Progenitor cell of endocrine pancreas (in vitro differentiated cells): ENCODE results near the gene SPP2. TPM values are rescaled to one million over a fixed set of nuclear protein-coding genes. Genes with fewer than 3 reads are reported as not detected.

Experiments
- DNase-seq: peaks from one replicate; pipeline ENCODE4 v3.0.0; 2021; ENCODE audit warnings: low spot score; ENCODE audit not compliant: unreplicated experiment
- H3K27ac Mint-ChIP-seq: 2 replicates; pipeline ENCODE4 v1.8.0; 2021; ENCODE audit warnings: mild to moderate bottlenecking, moderate library complexity, mixed read lengths
- H3K27me3 Mint-ChIP-seq: 2 replicates; pipeline ENCODE4 v1.8.0; 2021; ENCODE audit warnings: mixed read lengths
- H3K36me3 Mint-ChIP-seq: 2 replicates; pipeline ENCODE4 v1.8.0; 2022; ENCODE audit warnings: mixed read lengths; ENCODE audit not compliant: insufficient read depth
- H3K4me1 Mint-ChIP-seq: 2 replicates; pipeline ENCODE4 v1.8.0; 2021; ENCODE audit warnings: low read depth, mixed read lengths
- H3K4me3 Mint-ChIP-seq: 2 replicates; pipeline ENCODE4 v1.8.0; 2021; ENCODE audit warnings: low read depth, mild to moderate bottlenecking, moderate library complexity, mixed read lengths
- H3K9me3 Mint-ChIP-seq: 2 replicates; pipeline ENCODE4 v1.8.0; 2021; ENCODE audit warnings: low read depth, mixed read lengths
- CTCF ChIP-seq: fragments of 200-600 bp; sonication (generic); IDR thresholded peaks from one replicate; pipeline ENCODE4 v1.5.0; 2021; ENCODE audit warnings: antibody characterized with exemption, mild to moderate bottlenecking; ENCODE audit not compliant: unreplicated experiment
- total RNA-seq: library from RNA; stranded (reverse); gene quantifications from 2 replicates; pipeline ENCODE4 v1.2.1, GENCODE V29; 2021

The SPP2 gene
- total RNA-seq, 1 donor from 2014 or later: not detected

DNA sequence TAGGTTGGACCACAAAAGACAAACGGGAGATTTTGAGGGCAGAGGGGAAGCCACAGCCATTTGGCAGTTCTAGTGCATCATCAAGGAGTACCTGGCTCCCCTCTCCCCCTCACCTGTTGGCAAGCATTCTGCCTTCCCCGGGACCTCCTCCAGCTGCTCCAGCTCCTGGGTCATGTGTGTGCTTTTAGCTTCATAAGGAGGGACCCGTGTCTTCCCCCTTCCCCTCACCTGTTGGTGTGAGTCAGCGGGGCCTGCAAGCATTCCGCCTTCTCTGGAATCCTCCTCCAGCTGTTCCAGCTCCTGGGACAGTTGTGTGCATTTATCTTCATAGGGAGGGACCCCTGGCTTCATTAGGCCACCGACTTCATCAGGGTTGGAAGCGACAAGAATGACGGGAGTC is 58.8 kb downstream of the SPP2 start:
- DNase-seq: no peak
- Mint-ChIP-seq H3K27ac (no peak overlapping the region), H3K9me3 (peaks cover 2% of the 10 kb centered on the region), H3K27me3 (peaks cover 26% of the 10 kb centered on the region), H3K36me3 (no peaks in the 10 kb centered on the region), H3K4me1 (no peaks in the 10 kb centered on the region), H3K4me3 (no peak overlapping the region)
- no peak for TF ChIP-seq CTCF

- peaks cover 2% of the 10 kb centered on the region for H3K9me3 Mint-ChIP-seq
- no peaks in the 10 kb centered on the region for H3K36me3 Mint-ChIP-seq
- no peak for DNase-seq
- H3K27ac Mint-ChIP-seq: no peak overlapping the region
- H3K4me1 Mint-ChIP-seq: no peaks in the 10 kb centered on the region
- peaks cover 19% of the 10 kb centered on the region for H3K27me3 Mint-ChIP-seq
- no peak overlapping the region for H3K4me3 Mint-ChIP-seq
- no peak for TF ChIP-seq CTCF
Measured at GRCh38 chr2:234110219-234110618, 59.7 kb downstream of the SPP2 start.

DNA sequence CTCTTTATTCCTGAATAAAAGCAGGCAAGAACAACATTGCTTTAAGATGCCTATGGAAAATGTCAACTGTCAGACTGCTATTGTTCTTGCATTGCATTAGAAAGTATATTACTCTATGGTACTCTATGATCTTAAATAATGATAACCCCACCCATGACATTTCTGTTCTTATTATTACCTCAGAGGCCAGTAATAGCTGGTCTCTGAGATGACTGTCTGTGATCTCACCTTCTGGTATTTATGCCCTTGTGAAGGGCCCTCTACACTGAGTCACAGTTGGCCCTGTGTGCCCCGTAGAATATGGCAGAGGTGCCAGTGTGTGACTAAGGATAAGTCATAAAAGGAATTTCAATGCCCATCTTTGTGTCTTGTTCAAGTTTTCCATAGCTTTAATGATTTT is 61.0 kb downstream of the SPP2 start:
- Mint-ChIP-seq H3K27ac (no peak overlapping the region), H3K27me3 (peaks cover 16% of the 10 kb centered on the region), H3K9me3 (no peaks in the 10 kb centered on the region), H3K36me3 (no peaks in the 10 kb centered on the region), H3K4me1 (no peaks in the 10 kb centered on the region), H3K4me3 (no peak overlapping the region)
- no peak for TF ChIP-seq CTCF
- no peak for DNase-seq

DNA sequence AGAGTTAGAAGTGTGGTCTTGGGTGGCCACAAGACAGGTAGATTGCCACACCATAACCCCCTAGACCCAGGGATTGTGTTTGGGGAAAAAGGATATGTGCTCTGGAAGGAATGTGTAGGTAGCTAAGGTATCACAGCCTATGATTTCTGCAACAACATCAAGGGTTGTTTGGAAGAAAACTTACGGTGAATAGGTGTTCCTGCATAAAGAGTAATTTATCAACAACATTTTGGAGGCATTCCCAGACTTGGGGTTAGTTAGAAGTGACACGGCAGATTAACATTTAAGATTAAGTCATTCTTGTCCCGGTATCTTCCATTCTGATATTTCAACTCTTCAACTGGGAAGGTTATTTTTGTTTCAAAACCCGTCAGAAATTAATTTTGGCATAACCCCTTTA is 65.5 kb downstream of the SPP2 start:
- TF ChIP-seq CTCF: no peak
- no peak overlapping the region for H3K4me3 Mint-ChIP-seq
- no peak for DNase-seq
- H3K27me3 Mint-ChIP-seq: peaks cover 10% of the 10 kb centered on the region
- H3K27ac Mint-ChIP-seq: no peak overlapping the region
- H3K4me1 Mint-ChIP-seq: no peaks in the 10 kb centered on the region
- peaks cover 3% of the 10 kb centered on the region for H3K9me3 Mint-ChIP-seq
- H3K36me3 Mint-ChIP-seq: no peaks in the 10 kb centered on the region

DNA sequence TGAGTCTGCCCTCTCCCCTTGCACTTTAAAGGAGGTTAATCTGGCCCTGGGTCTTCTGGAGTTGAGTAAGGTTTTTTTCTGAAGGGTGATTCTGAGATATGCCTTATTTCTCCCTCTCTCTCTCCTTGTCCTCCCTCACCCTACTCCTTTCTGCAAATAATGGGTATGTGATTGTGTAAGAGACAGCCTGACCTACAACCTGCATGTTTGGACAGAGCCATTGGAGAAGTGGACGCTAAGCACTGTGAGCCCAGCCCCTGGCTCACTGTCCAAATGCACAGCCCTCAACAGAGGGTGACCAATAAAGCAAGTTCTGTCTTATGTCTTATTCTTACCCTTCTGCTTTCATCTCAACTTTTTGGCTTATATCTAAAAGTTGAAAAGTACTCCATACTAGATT is 71.5 kb downstream of the SPP2 start:
- H3K4me1 Mint-ChIP-seq: no peaks in the 10 kb centered on the region
- no peak for DNase-seq
- peaks cover 3% of the 10 kb centered on the region for H3K9me3 Mint-ChIP-seq
- no peak overlapping the region for H3K4me3 Mint-ChIP-seq
- H3K27me3 Mint-ChIP-seq: peaks cover 2% of the 10 kb centered on the region
- TF ChIP-seq CTCF: no peak
- H3K27ac Mint-ChIP-seq: no peak overlapping the region
- no peaks in the 10 kb centered on the region for H3K36me3 Mint-ChIP-seq
